GM19468 (cell line): ENCODE measurements around the gene SUMF1.
A peak's percentile ranks its signal among the peaks of the same experiment; 100 is the strongest.

ENCODE experiments used
- ATAC-seq: cut with Tn5 transposase; IDR thresholded peaks from one replicate; pipeline ENCODE4 v1.9.1; 2021; ENCODE audit warnings: mild to moderate bottlenecking, moderate library complexity, moderate number of reproducible peaks; ENCODE audit not compliant: unreplicated experiment; ENCODE audit errors: extremely low read depth

Gene SUMF1

DNA sequence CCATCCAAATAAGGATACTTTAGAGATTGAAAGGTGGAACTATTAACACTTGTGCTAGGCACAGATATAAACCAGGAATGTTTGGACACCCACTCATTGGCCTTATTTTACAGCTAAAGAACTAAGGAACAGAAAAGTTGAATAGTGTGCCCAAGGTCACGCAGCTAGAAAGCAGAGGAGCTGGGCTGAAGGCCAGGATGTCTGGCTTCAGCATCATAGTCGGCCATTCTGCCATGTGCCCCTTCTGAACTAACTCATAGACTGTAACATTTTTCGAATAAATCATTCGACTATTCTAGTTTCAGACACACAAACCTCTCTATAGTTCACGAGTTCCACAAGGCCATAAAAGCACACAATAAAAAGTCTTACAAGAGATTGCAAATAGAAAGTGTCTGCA lies 71.1 kb downstream of the SUMF1 start:
- ATAC-seq = no peak

DNA sequence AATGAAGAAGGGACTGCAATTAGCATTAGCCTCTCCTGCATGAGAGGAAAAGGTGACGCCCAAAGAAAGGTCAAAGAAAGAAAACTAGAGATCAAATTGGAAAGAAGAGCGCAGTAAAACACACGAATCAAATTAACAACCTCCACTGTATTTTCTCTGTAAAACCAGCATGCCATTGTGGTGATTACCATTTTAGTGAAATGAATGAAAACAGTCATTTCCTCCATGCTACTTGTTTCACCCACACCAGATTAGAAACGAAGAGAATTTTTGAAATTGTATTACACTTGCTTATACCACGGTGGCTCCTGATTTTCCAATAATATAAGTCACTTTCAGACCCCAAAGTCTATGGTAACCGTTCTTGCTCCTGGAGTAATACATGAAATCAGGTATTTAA lies 71.6 kb downstream of the SUMF1 start:
- no peak for ATAC-seq

GRCh38 chr3:4394567-4394966 lies 72.5 kb downstream of the SUMF1 start:
- ATAC-seq = no peak

DNA sequence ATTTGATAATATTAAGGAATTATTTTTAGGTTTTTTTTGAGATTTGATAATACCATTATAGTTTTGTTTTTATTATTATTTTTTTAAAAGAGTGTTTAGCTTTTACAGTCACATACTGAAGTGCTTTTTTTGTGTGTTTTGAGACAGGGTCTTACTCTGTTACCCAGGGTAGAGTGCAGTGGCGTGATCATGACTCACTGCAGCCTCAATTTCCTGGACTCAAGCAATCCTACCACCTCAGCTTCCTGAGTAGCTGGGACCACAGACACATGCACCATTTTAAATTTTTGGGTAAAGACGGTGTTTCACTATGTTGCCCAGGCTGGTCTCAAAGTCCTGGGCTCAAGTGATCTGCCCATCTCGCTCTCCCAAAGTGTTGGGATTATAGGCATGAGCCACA lies 73.0 kb downstream of the SUMF1 start:
- no peak for ATAC-seq

DNA sequence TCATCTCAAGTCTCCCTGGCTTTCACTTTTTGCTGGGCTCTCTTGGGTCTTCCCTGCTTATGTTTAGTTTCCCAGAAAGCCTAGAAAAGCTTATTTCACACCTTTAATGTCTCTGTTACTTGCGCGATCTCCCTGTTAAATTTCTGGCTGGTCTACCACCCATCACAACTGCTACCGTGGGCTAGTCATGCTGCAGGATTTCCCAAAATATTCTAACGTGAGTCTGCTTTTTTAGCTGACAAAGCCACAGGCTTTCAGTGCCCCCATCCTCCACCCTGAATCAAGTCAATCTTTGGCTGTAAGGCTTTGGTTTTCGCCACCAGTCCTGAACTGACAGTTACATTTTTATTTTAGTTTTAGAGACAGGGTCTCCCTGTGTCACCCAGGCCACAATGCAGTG lies 74.1 kb downstream of the SUMF1 start:
- no peak for ATAC-seq

DNA sequence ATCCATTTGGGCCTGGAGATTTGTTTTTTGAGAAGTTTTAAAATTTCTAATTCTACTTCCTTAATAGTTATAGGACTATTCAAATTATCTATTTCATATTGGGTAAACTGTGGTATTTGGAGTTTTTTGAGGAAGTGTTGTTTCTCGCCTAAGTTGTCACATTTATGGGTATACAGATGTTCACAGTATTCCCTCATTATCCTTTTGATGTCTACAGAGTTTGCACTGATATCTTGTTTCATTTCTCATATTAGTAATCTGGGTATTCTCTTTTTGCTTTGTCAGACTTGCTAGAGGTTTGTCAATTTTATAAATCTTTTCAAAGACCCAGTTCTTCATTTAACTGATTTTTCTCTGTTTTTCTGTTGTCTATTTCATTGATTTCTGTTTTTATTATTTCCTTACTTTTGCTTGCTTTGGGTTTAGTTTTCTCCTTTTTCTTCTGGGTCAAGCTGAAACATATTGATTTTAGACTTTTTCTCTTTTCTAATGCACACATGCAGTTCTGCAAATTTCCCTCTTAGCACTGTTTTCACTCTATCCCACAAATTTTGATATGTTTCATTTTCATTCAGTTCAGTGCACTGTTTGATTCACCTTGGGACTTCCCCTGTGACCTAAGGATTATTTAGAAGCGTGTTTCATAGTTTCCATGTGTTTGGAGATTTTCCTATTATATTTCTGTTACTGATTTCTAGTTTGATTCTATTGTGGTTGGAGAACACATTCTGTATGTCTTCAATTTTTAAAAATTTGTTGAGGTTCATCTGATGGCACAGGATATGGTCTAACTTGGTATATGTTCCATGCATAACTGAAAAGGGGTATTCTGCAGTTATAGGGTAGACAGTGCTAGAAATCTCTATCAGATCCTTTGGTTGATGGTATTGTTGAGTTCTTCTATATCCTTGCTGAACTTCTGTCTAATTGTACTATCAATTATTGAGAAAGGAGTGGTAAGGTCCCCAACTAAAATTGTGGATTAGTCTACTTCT lies 79.6 kb downstream of the SUMF1 start:
- peak; percentile 9 for ATAC-seq

DNA sequence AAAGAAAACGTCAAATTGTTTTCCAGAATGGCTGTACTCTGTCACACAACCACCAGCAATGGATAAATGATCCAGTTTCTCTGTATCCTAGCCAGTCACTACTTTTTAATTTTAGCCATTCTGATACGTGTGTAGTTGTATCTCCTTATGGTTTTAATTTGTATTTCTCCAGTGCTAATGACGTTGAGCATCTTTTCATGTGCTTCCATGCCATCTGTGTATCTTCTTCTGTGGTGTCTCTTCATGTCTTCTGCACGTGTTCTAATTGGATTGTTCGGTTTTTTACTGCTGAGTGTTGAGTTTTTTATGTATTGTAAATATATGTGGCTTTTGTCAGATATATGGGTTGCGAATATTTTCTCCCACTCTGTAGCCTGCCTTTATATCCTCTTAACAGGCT lies 81.9 kb downstream of the SUMF1 start:
- no peak for ATAC-seq

GRCh38 chr3:4380013-4380412 lies 87.1 kb downstream of the SUMF1 start:
- no peak for ATAC-seq

- ATAC-seq = no peak
These were observed 90.6 kb downstream of the SUMF1 start for GRCh38 chr3:4376499-4376898.

GRCh38 chr3:4375911-4376310 lies 91.2 kb downstream of the SUMF1 start:
- ATAC-seq = no peak

DNA sequence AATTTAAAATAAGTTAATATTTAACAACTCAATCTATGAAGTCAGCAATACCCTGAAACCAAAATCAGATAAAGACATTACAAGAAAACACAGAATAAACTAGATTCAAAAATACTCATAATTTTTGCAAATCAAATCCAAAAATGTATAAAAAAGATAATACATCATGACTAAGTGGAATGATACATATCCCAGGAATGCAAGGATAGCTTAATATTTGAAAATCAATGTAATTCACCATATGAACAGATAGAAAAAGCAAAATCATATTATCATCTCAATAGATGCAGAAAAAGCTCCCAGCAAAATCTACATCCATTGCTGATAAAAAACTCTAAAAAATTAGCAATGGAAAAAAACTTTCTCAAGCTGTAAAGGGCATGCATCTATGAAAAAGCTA lies 93.4 kb downstream of the SUMF1 start:
- ATAC-seq = no peak

DNA sequence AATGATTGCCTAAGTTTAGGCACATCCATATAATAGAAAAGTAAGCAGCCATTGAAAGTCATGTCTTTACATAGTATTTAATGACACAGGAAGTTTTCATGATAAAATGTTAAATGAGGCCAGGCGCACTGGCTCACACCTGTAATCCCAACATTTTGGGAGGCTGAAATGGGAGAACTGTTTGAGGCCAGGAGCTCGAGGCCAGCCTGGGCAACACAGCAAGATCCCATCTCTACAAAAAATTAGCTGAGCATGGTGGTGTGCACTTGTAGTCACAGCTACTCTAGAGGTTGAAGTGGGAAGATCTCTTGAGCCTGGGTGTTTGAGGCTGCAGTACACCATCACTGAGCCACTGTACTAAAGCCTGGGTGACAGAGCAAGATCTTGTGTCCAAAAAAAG lies 104.5 kb downstream of the SUMF1 start:
- no peak for ATAC-seq

- no peak for ATAC-seq
These were observed 106.3 kb downstream of the SUMF1 start for GRCh38 chr3:4360817-4361216.

- no peak for ATAC-seq
These were observed 107.1 kb downstream of the SUMF1 start for GRCh38 chr3:4359805-4360502.

DNA sequence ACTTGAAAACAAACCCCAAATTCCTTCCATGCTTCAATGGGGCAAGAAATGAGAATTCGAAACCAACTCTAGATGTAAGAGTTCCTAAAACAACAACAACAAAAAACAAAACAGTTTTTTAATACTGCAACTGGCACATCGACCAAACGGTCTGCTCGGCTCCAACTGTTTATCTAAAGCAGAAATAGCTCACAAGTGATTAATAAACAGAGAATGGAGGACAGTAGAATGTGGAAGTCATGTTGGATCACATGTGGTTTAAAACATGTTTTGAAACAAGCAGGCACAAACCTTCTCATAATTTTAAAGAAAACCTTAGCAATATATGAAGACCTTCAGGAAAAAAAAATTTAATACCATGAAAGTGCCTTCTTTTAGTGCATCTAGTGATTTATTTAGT lies 108.8 kb downstream of the SUMF1 start:
- ATAC-seq = no peak

GRCh38 chr3:4356546-4357410 lies 110.3 kb downstream of the SUMF1 start:
- no peak for ATAC-seq

DNA sequence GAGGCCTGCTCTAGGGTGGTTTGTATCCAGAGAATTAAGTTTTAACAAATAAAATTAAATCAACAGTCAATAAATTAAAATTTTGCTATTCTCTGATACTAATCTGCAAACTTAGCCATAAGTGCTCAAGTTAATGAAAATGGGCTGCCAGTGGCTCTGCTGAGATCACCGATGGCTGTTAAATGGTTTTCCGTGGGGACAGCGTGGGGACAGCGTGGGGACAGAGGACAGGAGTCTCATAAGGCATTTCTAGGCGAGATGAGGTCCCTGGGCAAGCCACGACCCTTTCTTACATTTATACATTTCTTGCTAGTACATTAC lies 110.9 kb downstream of the SUMF1 start:
- ATAC-seq = no peak

DNA sequence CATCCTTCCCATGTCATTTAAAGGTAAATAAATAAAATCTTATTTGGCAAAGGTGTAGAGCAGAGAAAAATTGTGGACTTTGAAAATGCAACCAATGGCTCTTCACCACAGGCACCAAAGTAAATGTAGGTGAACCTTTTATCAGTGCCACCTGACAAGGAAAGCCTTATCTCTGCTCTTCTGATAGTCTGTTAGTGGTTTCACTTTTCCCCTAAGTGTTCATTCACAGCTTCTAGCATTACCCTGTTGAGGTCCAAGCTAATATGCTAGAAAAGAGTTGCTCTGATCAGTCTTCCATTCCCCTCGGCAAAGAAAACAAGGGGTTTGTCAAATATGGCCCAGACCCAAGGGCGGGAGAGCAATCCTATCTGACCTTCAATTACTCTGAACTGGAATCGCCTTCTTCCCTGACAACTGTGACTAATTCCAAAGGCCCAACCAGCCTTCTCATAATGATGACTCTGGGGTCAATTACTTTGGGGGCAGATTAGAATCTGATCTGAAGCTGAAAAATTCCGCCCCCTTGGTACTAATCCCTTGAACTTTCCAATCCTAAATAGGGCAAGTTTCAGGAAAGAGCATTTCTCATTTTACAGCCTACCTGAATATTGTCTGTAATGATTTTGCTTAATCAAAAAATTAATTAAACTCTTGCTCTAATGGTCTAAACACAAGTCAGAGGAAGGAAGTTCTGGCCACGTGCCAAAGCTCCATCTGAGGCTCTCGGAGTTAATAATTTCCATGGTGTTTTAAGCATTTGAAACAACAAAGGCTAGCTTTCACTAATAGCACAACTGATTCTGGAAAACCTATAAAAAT lies 111.5 kb downstream of the SUMF1 start:
- no peak for ATAC-seq

DNA sequence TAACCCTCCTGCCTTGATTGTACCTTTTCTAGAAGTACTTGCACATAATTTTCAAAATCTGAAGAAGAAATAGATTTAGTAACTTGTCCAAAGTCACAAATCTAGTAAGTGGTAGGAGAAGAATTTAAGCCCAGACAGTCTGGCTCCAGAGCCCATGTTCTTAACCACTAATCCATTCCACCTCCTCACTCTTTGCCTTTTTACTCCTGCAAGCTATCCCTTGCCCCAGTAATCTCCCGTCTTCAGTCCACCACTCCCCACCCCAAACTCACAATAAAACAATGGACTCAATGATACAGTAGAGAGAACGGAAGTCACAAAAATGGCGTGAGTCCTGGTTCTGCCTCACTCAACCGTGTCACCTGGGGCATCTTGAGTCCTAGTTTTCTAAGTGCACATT lies 115.2 kb downstream of the SUMF1 start:
- no peak for ATAC-seq
